Measurements from ENCODE around the gene ANXA3. TPM values are rescaled to one million over a fixed set of nuclear protein-coding genes. Genes with fewer than 3 reads are reported as not detected.
"Not testable (repeated sequence)": the region's sequence is repeated elsewhere in the genome, so short reads cannot be mapped to it uniquely, and the experiment has no call there.

ANXA3 gene
- total RNA-seq, 1 donor from 2014 or later: 12.3 TPM

- no peak for DNase-seq (ENCODE audit: low spot score)
Observed at GRCh38 chr4:78534286-78534955, 17.1 kb upstream of the ANXA3 start.

GRCh38 chr4:78542373-78542772 is 9.2 kb upstream of the ANXA3 start:
- no peak for DNase-seq (ENCODE audit: low spot score)
- intact Hi-C loops (cut with DNase I): no loop called here

More at GRCh38 chr4:78534286-78534955, 17.1 kb upstream of the ANXA3 start:
- intact Hi-C loops (cut with DNase I): no loop called here

GRCh38 chr4:78543424-78544125 is 8.0 kb upstream of the ANXA3 start:
- intact Hi-C loops (cut with DNase I): no loop called here

GRCh38 chr4:78544678-78545077 is 6.9 kb upstream of the ANXA3 start:
- DNase-seq (ENCODE audit: low spot score): no peak
- intact Hi-C loops (cut with DNase I): no loop called here

More at GRCh38 chr4:78543424-78544125, 8.0 kb upstream of the ANXA3 start:
- no peak for DNase-seq (ENCODE audit: low spot score)

GRCh38 chr4:78545275-78546246 is 6.0 kb upstream of the ANXA3 start:
- no peak for DNase-seq (ENCODE audit: low spot score)
- intact Hi-C loops (cut with DNase I): no loop called here

GRCh38 chr4:78547899-78548298 is 3.7 kb upstream of the ANXA3 start:
- intact Hi-C loops (cut with DNase I): not testable (repeated sequence)

GRCh38 chr4:78548889-78549288 is 2.7 kb upstream of the ANXA3 start:
- intact Hi-C loops (cut with DNase I); DNase-seq (ENCODE audit: low spot score): not testable (repeated sequence)

More at GRCh38 chr4:78547899-78548298, 3.7 kb upstream of the ANXA3 start:
- not testable (repeated sequence) for DNase-seq (ENCODE audit: low spot score)

GRCh38 chr4:78552389-78553042 is 946 bp downstream of the ANXA3 start:
- intact Hi-C loops (cut with DNase I): loop anchor here (5.0 kb wide), 1 partner anchor 35 kb away; no protein-coding TSS in a partner anchor
- DNase-seq (ENCODE audit: low spot score): no peak

- intact Hi-C loops (cut with DNase I): loop anchor here (5.0 kb wide), 1 partner anchor 34 kb away; no protein-coding TSS in a partner anchor
Observed at GRCh38 chr4:78553043-78553396, 1.4 kb downstream of the ANXA3 start.

GRCh38 chr4:78553529-78554060 is 2.0 kb downstream of the ANXA3 start:
- DNase-seq (ENCODE audit: low spot score): no peak
- intact Hi-C loops (cut with DNase I): loop anchor here (5.0 kb wide), 1 partner anchor 34 kb away; no protein-coding TSS in a partner anchor

More at GRCh38 chr4:78553043-78553396, 1.4 kb downstream of the ANXA3 start:
- DNase-seq (ENCODE audit: low spot score): no peak

- intact Hi-C loops (cut with DNase I): no loop called here
- DNase-seq (ENCODE audit: low spot score): no peak
Observed at GRCh38 chr4:78556665-78557064, 5.1 kb downstream of the ANXA3 start.

- intact Hi-C loops (cut with DNase I): no loop called here
- DNase-seq (ENCODE audit: low spot score): no peak
Observed at GRCh38 chr4:78557841-78558240, 6.3 kb downstream of the ANXA3 start.

- intact Hi-C loops (cut with DNase I): no loop called here
- DNase-seq (ENCODE audit: low spot score): no peak
Observed at GRCh38 chr4:78558410-78558809, 6.8 kb downstream of the ANXA3 start.

- intact Hi-C loops (cut with DNase I): no loop called here
- DNase-seq (ENCODE audit: low spot score): no peak
Observed at GRCh38 chr4:78560296-78560963, 8.9 kb downstream of the ANXA3 start.

GRCh38 chr4:78561677-78562076 is 10.1 kb downstream of the ANXA3 start:
- intact Hi-C loops (cut with DNase I): no loop called here
- DNase-seq (ENCODE audit: low spot score): no peak

- intact Hi-C loops (cut with DNase I): no loop called here
- no peak for DNase-seq (ENCODE audit: low spot score)
Observed at GRCh38 chr4:78562687-78563086, 11.1 kb downstream of the ANXA3 start.

GRCh38 chr4:78565971-78566372 is 14.4 kb downstream of the ANXA3 start:
- intact Hi-C loops (cut with DNase I): no loop called here
- no peak for DNase-seq (ENCODE audit: low spot score)

- DNase-seq (ENCODE audit: low spot score): no peak
- intact Hi-C loops (cut with DNase I): no loop called here
Observed at GRCh38 chr4:78566834-78567499, 15.4 kb downstream of the ANXA3 start.

Data from cardiac septum (tissue), 1 donor.